Fibroblast of lung (primary cell): ENCODE data around the gene POLR3E. TPM values are rescaled to one million over a fixed set of nuclear protein-coding genes. Genes with fewer than 3 reads are reported as not detected.
A peak's percentile ranks its signal among the peaks of the same experiment; 100 is the strongest.

Source experiments
- DNase-seq, 2 donors: peaks; one replicate each; pipeline versions ENCODE4 v3.0.0 to v3.0.0-alpha.2; 2010; ENCODE audit warnings: low read depth in 2 of 2
- H2AFZ ChIP-seq: 2 replicates; pipeline ENCODE4 v1.5.1; 2012; ENCODE audit warnings: low read length, control low read depth, inconsistent platforms
- H3K27ac ChIP-seq: 2 replicates; pipeline ENCODE4 v1.5.1; 2011; ENCODE audit warnings: low read length, control low read depth; ENCODE audit not compliant: insufficient read depth
- H3K27me3 ChIP-seq: 2 replicates; pipeline ENCODE4 v1.5.1; 2011; ENCODE audit warnings: mild to moderate bottlenecking, low read length; ENCODE audit not compliant: control insufficient read depth, insufficient read depth
- H3K36me3 ChIP-seq: 2 replicates; pipeline ENCODE4 v1.5.1; 2011; ENCODE audit warnings: low read length; ENCODE audit not compliant: control insufficient read depth, insufficient read depth
- H3K4me1 ChIP-seq: 2 replicates; pipeline ENCODE4 v1.5.1; 2011; ENCODE audit warnings: low read length; ENCODE audit not compliant: control insufficient read depth, insufficient read depth; ENCODE audit errors: extremely low read depth
- H3K4me2 ChIP-seq: 2 replicates; pipeline ENCODE4 v1.5.1; 2011; ENCODE audit warnings: low read length, control low read depth; ENCODE audit not compliant: insufficient read depth; ENCODE audit errors: extremely low read depth
- H3K4me3 ChIP-seq, 4 experiments: fragments of 200-600 bp in 1 of 4; sonication (generic) in 1 of 4; replicated peaks in 1 of 4; 2 replicates each; pipeline ENCODE4 v1.5.1; 2011 to 2016; ENCODE audit warnings: low read length in 4 of 4, low read depth in 3 of 4, mild to moderate bottlenecking in 3 of 4, control low read depth in 2 of 4, inconsistent platforms in 1 of 4, mixed read lengths in 1 of 4; ENCODE audit not compliant: insufficient read depth in 1 of 4; ENCODE audit errors: control extremely low read depth in 1 of 4
- H3K79me2 ChIP-seq: 2 replicates; pipeline ENCODE4 v1.5.1; 2012; ENCODE audit warnings: mild to moderate bottlenecking, low read length, inconsistent platforms; ENCODE audit not compliant: control insufficient read depth, insufficient read depth
- H3K9ac ChIP-seq: 2 replicates; pipeline ENCODE4 v1.5.1; 2011; ENCODE audit warnings: mild to moderate bottlenecking, low read length, control low read depth; ENCODE audit not compliant: insufficient read depth
- H3K9me3 ChIP-seq: 2 replicates; pipeline ENCODE4 v1.5.1; 2012; ENCODE audit warnings: low read depth, low read length; ENCODE audit not compliant: control insufficient read depth, insufficient read depth
- H4K20me1 ChIP-seq: 2 replicates; pipeline ENCODE4 v1.5.1; 2011; ENCODE audit warnings: low read length; ENCODE audit not compliant: control insufficient read depth, insufficient read depth; ENCODE audit errors: extremely low read depth
- EZH2 ChIP-seq: IDR thresholded peaks from 2 replicates; pipeline ENCODE4 v1.5.1; 2012; ENCODE audit warnings: low read length, control low read depth, mild to moderate bottlenecking; ENCODE audit errors: missing control alignments
- polyA plus RNA-seq, 2 donors: library from polyadenylated mRNA; depleted of rRNA in 1 of 2; stranded (reverse) in 1 of 2; unstranded in 1 of 2; fragments of >200 nt; gene quantifications; 2 replicates each; pipeline ENCODE4 v1.2.1, GENCODE V29; 2011 to 2012; ENCODE audit warnings: missing spikeins in 1 of 2
- total RNA-seq: library from RNA; depleted of rRNA; stranded (reverse); fragments of >200 nt; gene quantifications from 2 replicates; pipeline ENCODE4 v1.2.1, GENCODE V29; 2014
- TF ChIP-seq, protein P1 (sequence below), 2 donors: IDR thresholded peaks in 1 of 2; conservative IDR thresholded peaks in 1 of 2; 1 replicate in 1 of 2; 2 replicates in 1 of 2; pipeline ENCODE4 v1.5.1; 2011 to 2012; ENCODE audit warnings: low read length in 2 of 2, control low read depth in 1 of 2, inconsistent platforms in 1 of 2, low read depth in 1 of 2, mild to moderate bottlenecking in 1 of 2

POLR3E gene
- total and polyA plus RNA-seq, 2 donors (not counting 1 experiment from before 2014, with no cell fraction given) = 14.2 to 28.9 TPM

DNA sequence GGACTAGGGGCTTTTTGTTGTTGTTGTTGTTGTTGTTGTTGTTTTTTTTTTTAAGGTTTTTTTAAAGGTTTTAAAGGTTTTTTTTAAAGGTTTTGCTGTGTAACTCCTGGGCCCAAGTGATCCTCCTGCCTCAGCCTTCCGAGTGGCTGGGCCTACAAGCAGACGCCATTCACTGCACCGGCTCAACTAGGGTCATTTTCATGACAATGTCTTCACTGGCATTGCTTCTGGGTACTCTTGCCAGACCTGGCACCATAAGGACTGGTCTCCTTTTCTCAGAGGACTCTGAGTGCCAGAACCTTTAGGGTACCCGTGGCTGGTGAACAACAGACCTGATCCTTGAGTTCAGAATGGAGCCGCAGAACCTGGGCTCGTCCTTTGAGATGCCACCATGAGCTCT lies 20.4 kb downstream of the POLR3E start:
- Histone ChIP-seq H3K4me1 (no peaks in the 10 kb centered on the region), H2AFZ (no peak overlapping the region), H3K27me3 (no peaks in the 10 kb centered on the region), H3K9me3 (no peaks in the 10 kb centered on the region), H3K4me3 (no peak overlapping the region), H3K9ac (no peak overlapping the region), H3K36me3 (peaks cover 15% of the 10 kb centered on the region), H3K79me2 (no peaks in the 10 kb centered on the region), H4K20me1 (no peaks in the 10 kb centered on the region), H3K27ac (no peak overlapping the region), H3K4me2 (no peak overlapping the region)
- TF ChIP-seq, protein P1, sequence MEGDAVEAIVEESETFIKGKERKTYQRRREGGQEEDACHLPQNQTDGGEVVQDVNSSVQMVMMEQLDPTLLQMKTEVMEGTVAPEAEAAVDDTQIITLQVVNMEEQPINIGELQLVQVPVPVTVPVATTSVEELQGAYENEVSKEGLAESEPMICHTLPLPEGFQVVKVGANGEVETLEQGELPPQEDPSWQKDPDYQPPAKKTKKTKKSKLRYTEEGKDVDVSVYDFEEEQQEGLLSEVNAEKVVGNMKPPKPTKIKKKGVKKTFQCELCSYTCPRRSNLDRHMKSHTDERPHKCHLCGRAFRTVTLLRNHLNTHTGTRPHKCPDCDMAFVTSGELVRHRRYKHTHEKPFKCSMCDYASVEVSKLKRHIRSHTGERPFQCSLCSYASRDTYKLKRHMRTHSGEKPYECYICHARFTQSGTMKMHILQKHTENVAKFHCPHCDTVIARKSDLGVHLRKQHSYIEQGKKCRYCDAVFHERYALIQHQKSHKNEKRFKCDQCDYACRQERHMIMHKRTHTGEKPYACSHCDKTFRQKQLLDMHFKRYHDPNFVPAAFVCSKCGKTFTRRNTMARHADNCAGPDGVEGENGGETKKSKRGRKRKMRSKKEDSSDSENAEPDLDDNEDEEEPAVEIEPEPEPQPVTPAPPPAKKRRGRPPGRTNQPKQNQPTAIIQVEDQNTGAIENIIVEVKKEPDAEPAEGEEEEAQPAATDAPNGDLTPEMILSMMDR (conservative IDR thresholded peaks at IDR 0.05 in 1 of 2, IDR thresholded peaks at IDR 0.05 in 1 of 2; ENCODE audit: low read depth in 1 of 2, low read length in 2 of 2) = no peak
- TF ChIP-seq EZH2 = no peak
- DNase-seq = no peak

DNA sequence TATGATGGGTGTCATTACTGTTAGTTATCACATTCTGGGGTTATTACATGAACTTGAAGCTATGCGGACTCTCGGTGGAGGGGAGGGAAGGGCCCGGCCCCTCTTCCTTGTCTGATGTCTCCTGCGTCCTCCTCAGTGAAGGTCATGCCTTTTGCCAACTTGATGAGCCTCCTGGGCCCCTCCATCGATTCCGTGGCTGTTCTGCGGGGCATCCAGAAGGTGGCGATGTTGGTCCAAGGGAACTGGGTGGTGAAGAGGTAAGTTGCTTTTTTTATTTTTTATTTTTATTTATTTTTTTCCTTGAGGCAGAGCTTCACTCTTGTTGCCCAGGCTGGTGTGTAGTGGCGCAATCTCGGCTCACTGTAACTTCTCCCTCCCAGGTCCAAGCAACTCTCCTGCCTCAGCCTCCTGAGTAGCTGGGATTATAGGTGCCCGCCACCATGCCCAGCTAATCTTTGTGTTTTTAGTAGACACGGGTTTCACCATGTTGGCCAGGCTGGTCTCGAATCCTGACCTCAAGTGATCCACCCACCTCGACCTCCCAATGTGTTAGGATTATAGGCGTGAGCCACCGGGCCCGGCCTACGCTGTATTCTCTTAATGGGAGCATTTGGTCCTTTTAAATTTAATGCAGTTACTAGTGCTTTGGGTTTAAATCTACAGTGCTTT lies 21.6 kb downstream of the POLR3E start:
- no peaks in the 10 kb centered on the region for H3K4me1 ChIP-seq
- H3K79me2 ChIP-seq = no peaks in the 10 kb centered on the region
- no peaks in the 10 kb centered on the region for H3K27me3 ChIP-seq
- H2AFZ ChIP-seq = no peak overlapping the region
- no peaks in the 10 kb centered on the region for H4K20me1 ChIP-seq
- H3K9me3 ChIP-seq = no peaks in the 10 kb centered on the region
- DNase-seq = peak in 1 of 2 donors; percentile 25
- peaks cover 15% of the 10 kb centered on the region for H3K36me3 ChIP-seq
- TF ChIP-seq, protein P1 (conservative IDR thresholded peaks at IDR 0.05 in 1 of 2, IDR thresholded peaks at IDR 0.05 in 1 of 2; ENCODE audit: low read depth in 1 of 2, low read length in 2 of 2) = peak; percentile 59 to 63
- TF ChIP-seq EZH2 = no peak
- H3K27ac ChIP-seq = no peak overlapping the region
- no peak overlapping the region for H3K4me3 ChIP-seq
- no peak overlapping the region for H3K4me2 ChIP-seq
- no peak overlapping the region for H3K9ac ChIP-seq

DNA sequence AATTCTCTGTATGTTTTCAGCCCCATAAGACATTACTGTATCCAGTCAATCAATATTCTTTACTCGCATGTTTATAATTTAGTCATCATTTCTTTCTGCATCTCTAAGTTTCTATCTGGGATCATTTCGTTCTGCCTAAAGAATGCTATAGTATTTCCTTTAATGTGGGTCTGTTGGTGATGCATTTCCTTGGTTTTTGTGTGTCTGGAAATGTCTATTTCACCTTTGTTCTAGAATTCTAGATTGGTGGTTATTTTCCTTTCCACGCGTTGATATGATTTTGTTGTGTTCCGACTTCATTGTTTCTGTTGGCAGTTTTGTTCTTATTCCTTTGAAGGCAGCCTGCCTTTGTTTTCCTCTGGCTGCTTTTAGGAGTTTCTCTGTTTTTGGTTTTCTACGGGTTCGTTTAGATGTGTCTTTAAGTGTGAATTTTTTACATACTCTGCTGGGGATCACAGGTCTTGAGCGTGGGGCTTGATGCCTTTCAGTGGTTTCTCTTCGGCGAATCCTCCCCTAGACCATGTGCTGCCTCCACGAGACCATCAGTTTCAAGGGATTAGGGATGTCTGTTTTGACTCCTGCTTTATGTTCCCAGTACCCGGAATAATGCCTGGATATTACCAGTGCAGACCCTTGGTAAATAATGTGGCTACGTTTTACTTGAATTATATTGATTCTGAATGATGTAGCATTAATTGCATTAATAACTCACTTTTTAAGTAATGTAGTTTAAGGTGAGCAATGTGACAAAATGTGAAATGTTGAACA lies 23.5 kb downstream of the POLR3E start:
- Histone ChIP-seq H3K9me3 (no peaks in the 10 kb centered on the region), H3K27ac (no peak overlapping the region), H3K4me3 (no peak overlapping the region), H3K4me2 (no peak overlapping the region), H3K4me1 (no peaks in the 10 kb centered on the region), H3K27me3 (no peaks in the 10 kb centered on the region), H3K79me2 (no peaks in the 10 kb centered on the region), H3K36me3 (peaks cover 21% of the 10 kb centered on the region), H4K20me1 (no peaks in the 10 kb centered on the region), H3K9ac (no peak overlapping the region), H2AFZ (no peak overlapping the region)
- no peak for DNase-seq
- TF ChIP-seq, protein P1 (conservative IDR thresholded peaks at IDR 0.05 in 1 of 2, IDR thresholded peaks at IDR 0.05 in 1 of 2; ENCODE audit: low read depth in 1 of 2, low read length in 2 of 2) = no peak
- no peak for TF ChIP-seq EZH2
